ENCODE results near the gene OTOG.

The OTOG gene

DNA sequence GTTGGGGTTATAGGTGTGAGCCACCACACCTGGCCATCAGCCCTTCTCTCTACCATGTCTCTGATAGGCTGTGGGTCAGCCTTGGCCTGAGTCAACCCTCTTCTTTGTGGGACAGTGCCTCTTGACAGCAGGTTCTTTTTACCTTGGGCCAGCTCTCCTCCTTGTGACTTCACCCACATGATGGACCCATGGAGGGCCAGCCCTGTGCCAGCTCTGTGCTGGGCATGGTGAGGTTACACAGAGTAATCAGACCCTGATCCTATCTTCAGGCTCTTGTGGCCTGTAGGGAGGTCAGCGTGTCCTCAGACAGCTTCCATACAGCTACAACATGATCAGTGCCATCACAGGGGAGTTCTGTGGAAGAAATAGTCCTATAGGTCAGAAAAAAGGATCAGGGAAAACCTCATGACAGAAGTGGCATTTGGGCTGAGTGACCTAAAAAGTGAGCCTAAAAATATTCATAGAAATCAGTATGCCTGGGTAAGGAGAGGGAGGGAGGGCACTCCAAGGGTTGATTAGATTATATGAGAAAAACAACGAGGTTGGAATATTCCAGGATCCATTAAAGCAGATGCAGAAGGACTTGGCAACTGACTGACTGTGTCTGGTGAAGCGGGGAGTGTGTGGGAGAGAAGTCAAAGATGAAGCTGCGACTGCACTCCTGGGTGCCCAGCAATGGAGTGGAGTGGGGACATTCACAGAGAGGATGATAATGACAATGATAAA lies 17.1 kb downstream of the OTOG start:
- DNase-seq = no peak

DNA sequence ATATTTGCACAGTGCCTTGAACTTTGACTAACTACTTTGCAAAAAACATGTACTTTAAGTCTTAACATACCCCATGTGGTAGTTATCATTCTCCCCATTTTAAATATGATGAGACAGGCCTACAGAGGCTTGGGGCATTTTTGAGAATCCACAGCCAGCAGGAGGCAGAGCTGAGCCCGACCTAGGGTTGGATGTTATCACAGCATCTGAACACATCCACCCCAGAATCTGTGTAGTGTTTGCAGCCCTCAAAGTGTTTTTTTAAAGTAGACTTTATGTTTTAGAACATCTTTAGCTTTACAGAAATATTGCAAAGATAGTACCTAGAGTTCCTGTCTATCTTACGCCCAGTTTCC lies 17.6 kb downstream of the OTOG start:
- no peak for DNase-seq

DNA sequence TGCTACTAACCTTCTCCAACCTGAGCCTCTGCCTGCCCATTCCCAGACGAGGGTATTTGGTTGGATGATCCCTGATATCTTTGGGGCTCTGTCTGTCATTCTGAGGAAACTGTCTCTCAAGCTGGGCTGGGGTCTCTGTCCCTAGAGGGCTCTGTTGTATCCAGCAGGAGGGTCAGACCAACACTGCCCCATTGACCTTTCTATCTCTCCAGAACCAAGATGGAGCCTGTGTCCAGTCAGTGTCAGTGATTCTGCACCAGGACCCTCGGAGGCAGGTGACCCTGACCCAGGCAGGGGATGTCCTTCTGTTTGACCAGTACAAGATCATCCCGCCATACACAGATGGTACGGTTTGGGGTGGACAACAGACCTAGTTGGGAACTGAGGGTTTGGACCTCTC lies 21.9 kb downstream of the OTOG start:
- no peak for DNase-seq

DNA sequence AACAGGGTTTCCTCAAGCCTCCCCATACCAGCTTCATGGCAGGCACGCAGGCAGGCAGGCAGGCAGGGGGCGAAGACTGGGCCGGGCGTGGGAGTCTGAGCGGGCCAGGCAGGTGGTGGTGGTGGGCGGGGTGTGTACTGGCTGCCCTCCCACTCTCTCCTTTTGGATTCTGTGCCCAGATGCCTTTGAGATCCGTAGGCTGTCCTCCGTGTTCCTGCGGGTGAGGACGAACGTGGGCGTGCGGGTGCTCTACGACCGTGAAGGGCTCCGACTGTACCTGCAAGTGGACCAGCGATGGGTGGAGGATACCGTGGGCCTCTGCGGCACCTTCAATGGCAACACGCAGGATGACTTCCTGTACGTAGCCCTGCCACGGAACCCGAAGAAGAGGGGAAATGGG lies 23.0 kb downstream of the OTOG start:
- DNase-seq = no peak

GRCh38 chr11:17571431-17572358 lies 24.6 kb downstream of the OTOG start:
- DNase-seq = no peak

DNA sequence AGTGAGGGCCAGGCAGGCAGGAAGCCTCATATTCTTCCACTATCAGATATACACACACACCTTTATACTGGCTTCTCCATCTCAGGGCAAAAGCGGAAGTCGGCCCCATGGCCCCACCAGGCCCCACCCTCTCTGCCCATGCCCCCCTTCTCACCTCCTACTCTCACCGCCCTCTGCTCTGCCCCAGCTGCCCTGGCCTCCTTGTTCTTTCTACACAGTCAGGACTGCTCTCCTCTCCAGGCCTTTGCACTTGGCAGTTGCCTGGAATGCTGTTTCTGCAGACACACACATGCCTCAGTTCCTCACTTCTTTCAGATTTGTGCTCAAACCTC lies 25.3 kb downstream of the OTOG start:
- DNase-seq = no peak

DNA sequence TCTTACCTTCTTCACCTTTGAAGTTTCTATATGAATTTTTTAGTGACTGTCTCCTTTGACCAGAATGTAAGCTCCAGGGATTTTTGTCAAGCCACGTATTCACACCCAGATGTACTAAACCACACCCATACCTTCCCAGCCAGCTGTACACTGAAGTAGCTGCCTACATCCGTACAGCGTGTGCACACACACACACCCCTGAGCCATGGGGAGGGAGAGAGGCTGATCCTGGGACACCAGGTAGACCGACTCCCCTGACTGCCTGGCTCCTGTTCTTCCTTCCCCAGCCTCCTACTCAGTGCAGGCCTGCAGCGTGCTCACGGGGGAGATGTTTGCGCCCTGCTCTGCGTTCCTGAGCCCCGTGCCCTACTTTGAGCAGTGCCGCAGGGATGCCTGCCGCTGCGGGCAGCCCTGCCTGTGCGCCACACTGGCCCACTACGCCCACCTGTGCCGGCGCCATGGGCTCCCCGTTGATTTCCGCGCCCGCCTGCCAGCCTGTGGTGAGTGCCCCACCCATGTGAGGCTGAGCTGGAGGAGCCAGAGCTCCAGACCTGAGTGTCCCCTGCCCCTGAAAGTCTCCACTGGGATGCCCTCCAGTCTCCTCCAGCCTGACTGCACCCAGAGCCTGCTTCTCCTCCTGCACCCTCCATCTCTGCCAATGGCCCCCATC lies 25.9 kb downstream of the OTOG start:
- no peak for DNase-seq

GRCh38 chr11:17573526-17573925 lies 26.5 kb downstream of the OTOG start:
- DNase-seq = no peak

GRCh38 chr11:17574141-17575091 lies 27.4 kb downstream of the OTOG start:
- DNase-seq = no peak

DNA sequence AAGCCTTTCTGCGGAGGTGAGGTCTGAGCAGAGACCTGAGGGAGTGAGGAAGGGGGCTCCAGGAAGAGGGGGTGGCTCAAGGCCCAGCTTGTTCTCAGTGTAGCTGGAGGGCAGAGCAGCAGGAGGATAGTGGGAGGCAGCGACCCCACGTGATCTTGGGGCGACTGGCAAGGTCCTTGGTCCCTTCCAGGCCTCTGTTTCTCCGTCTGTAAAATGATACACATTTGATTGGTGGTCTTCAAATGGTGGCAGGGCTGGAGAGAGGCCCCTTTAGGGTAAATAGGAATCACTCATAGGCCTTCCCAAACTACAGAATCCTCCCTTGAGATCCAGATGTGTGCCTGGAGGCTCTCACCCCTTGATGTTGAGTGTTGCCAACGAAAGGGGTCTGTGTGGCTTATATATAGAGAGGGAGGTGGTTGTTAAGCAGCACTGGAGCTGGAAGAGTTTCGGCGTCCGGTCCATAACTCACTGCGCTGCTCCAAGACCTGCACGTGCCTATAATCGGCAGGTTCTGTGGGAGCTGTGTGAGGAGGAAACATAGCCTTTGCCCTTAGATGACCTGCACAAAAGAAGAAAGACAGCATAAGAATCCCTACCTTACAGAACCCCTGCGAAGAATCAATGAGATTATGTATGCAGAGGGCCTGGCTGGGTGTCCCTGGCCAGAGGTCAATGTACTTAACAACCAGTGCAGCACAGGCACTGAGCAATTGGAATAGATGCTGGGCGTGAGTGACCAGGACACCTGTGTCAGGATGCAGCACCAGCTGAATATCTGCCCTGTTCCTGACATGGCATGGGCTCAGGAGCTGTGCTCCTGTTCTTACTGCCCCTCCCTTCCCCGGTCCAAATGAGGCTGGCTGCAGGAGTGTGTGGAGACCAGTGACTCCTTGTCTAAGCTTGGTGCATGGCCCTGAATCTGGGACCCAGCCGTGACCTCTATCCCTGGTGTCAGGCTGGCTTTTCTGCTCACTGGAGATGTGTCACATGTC lies 28.7 kb downstream of the OTOG start:
- no peak for DNase-seq

- DNase-seq = no peak
These were observed 31.2 kb downstream of the OTOG start for GRCh38 chr11:17578296-17578695.

DNA sequence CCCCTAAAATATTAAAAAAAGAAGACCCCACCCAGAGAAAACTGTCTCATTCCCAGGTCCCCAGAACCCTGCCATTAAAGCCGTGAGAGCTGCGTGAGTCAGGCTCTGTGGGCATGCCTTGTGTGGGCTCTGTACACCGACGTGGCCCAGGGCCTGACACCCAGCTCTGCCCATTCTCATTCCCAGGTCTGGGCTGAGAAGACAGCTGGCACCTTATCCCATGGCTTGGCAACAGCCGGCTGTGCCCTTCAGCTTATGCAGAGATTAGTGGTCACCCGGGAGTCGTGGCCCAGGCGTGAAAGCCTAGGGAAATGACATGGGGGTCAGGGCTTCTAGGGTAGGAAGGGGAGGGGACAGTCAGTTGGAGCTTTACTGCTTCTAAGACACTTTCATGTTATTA lies 31.9 kb downstream of the OTOG start:
- DNase-seq = no peak

- no peak for DNase-seq
These were observed 32.4 kb downstream of the OTOG start for GRCh38 chr11:17579451-17579850.

- no peak for DNase-seq
These were observed 33.2 kb downstream of the OTOG start for GRCh38 chr11:17580271-17580670.

GRCh38 chr11:17581036-17581731 lies 34.1 kb downstream of the OTOG start:
- DNase-seq = no peak

- no peak for DNase-seq
These were observed 34.6 kb downstream of the OTOG start for GRCh38 chr11:17581732-17582053.

DNA sequence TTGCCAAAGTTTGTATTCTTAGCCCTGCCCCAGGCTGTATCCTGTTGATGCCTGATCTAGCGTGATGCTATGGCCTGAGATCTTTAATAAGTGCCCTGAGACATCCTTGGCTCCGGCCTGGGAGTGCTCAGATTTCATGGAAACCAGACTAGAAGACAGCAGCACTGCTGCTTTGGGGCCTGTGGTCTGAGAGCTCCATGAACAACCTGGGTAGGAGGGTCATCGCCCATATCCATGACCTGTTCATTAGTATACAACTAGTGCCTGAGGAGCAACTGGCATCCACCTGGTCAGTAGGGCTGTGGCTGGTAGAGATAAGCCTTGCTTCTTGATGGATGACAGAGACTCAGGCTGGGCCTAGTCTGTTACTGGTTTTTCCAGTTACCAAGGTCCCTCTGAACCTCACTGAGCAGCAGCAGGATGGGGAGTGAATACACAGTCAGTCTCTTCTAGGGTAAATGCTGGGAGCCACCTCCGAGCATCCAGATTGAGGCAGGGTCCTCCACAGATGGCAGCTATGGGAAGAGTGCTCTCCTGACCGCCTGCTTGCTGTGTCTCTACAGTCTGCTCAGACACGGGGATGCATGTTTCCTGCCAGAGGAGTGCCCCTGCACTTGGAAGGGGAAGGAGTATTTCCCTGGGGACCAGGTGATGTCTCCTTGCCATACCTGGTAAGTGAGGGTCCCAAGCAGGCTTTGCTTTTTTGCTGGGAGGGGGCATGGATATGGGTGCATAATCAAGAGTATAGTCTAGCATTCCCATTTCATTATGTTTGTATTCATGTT lies 39.0 kb downstream of the OTOG start:
- no peak for DNase-seq

DNA sequence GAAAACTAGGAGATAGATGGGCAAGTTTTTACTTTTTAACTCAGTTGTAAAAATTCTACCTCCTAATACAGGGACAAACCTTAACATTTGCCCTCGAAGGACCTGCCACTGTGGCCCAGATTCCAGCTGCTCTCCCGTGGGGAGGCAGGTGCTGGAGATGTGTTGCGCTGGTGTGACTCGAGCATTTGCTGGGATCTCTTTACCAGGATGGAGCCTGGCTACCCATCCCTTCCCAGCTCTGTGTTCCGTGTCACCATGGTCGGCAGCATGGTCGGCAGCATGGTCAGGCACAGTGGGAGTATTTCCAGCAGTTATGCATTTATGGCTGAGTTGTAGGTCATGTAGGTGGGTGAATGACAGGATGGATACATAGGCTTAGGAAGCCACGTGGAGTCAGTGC lies 41.1 kb downstream of the OTOG start:
- DNase-seq = no peak

DNA sequence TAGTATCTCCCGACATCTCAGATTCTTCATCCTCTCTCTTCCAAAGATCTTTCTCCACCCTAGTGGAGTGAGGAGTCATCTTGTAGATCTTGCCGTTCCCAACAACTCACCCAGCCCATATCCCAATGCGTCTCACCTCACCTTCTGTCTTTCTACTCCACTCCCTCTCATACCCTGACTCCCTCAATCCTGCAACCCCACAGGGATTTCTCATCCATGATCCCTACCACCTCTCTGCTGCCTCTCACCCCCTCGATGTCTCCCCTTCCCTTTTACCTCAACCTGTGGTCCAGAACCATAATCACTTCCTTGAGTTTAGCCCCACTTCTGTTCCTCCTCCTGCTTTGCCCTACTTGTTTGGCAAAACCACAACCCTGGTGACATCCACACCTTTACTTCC lies 41.7 kb downstream of the OTOG start:
- DNase-seq = no peak

DNA sequence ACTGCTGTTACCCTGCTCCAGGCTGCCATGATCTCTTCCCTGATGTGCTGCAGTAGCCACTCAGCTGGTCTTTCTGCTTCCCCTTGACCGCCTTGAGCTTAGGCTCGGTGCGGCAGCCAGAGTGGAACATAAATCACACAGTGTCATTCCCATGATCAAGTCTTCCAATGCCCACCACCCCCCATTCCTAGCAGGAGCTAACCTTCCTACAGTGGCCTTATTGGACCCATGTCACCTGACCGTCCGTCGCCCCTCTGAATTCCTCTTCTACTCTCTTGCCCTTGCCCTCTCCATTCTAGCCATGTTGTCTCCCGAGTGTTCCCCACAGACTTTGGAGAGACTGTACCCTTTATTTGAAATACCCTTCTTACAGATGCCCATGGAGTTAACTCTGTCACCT lies 43.4 kb downstream of the OTOG start:
- DNase-seq = no peak
